Stimulated activated CD4-positive, alpha-beta T cell treated with anti-CD3 and anti-CD28 coated beads, Interleukin-4, amount 100 ng/mL, for 24 hours (primary cell): ENCODE data around the gene RNF212B.
"Not testable (repeated sequence)": the region's sequence is repeated elsewhere in the genome, so short reads cannot be mapped to it uniquely, and the experiment has no call there.

Experiments
- DNase-seq: peaks from one replicate; pipeline ENCODE4 v3.0.0-alpha.2; 2020

The RNF212B gene

DNA sequence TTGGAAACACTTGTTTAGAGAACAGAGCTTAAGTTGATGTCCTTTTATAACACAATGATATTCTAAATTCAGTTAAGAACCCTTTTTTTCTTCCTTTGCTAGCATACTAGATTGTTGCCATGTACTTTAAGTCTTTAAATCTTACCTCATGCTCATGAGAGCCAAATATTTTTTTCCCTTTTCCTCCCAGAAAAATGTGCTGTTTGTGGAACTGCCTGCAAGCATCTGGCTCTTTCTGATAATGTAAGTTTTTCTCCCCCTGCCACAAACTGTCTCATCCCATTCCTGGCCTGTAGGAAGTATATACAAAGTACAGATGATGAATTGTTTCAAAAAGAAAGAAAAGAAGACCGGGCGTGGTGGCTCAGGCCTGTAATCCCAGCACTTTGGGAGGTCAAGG, 5.3 kb downstream of the RNF212B start:
- DNase-seq: no peak

DNA sequence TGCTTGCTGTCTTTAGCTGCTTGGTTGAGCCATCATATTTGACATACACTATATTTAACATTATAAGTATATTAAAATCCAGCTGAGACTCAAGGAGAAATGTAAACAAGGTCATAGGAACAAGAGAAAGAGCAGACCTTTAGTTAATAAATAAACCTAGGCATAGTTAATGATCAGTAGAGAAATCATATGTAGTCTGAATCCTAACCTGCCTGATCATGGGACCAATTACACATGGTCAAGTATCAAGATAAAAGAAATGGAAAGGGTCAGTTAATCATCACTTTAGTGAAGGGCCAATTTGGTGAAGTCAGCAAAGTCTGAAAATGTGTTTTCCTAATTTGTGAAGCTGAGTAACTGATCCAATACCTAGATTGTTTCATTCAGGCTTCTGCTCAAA, 7.5 kb downstream of the RNF212B start:
- DNase-seq: no peak

DNA sequence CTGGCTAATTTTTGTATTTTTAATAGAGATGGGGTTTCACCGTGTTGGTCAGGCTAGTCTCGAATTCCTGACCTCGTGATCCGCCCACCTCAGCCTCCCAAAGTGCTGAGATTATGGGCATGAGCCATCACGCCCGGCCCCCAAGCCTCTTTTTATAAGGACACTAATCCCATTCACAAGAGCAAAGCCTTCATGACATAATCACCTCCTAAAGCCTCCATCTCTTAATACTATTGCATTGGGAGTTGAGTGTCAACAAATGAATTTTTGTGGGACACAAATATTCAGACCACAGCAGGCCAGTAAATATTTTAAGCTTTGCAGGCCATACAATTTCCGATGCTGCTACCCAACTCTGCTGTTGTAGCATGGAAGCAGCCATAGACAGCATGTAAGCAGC, 10.9 kb downstream of the RNF212B start:
- DNase-seq: no peak

DNA sequence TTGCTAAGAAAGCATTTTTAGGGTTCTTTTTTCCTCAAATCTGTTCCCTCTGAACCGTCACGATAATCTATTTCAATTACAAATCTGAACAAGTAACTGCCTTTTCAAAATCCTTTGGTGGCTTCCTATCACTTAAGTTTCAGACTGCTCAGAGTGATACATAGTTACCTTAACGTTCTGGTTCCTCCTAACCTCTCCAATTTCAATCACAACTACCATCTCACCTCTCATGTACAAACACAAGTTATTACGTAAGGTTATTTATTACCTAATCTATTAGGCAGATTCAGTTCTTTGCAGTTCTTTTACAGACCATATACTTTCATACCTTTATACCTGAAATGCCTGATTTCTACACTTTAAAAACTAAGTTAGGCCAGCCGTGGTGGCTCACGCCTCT, 12.1 kb downstream of the RNF212B start:
- DNase-seq: no peak

DNA sequence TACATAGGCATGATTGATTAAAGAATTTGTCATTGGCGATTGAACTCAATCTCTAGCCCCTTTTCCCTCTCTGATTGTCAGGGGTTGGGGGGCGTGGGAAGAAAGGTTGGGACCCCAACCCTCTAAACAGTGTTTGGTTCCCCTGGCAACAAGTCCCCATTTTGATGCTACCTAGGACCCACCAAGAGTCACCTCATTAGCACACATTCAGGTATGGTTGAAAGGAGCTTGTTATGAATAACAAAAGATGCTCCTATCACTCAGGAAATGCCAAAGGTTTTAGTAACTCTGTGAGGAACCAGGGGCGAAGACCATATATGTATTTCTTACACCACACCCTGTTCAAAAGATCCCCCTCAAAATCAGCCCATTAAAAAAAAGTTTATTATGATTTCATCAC, 14.3 kb downstream of the RNF212B start:
- no peak for DNase-seq

DNA sequence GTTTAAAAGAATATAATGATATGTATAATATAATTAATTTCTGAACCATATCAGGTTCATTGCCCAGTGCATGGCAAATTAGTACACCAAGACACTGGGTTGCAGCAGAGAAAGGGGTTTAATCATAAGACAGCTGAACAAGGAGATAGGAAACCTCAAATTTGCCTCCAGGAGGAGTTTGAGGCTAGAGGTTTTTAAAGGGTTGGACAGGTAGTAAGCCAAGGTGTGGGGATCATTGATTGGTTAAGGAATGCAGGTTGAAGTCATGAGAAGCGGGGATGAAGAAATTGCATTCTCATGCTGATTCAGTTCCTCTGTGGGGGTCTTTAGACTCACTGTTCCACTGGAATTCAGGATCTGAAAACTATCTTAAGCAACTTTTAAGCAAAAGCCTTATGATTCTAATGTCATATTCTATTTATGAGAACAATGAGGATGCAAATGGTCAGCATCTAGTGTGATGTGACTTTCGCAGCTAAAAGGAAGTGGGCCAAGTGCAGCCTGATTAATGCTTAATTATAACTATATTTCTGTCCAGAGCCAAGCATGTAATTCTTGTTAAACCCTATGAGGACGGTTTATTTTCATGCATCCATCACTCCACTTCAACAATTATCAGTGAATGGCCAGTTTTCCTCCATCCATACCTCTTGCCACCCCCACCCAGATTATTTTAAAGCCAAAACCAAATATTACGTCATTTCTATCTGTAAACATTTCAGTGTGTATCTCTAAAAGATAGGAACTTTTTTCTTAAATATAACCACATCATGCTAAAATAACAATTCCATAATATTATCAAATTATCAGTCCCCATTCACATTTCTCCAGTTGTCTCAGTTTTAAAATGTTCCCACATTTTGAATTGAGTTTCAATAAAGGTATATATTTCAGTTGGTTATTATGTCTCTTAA, 14.9 kb downstream of the RNF212B start:
- DNase-seq: no peak

DNA sequence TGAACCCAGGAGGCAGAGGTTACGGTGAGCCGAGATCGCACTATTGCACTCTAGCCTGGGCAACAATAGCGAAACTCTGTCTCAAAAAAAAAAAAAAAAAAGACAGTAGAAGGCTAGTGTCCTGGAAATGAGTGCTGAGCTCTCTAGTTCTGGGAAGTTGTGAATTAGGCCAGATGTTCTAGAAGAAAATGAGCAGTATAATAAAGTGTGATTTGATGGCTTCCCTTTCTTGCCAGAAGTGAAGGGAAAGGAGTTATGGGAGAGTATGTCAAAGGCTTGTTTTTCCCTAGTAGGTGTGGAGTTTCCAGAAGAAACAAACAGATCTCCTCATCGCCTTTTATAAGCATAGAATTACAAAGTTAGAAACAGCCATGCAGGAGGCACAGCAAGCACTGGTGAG, 20.5 kb downstream of the RNF212B start:
- DNase-seq: no peak

DNA sequence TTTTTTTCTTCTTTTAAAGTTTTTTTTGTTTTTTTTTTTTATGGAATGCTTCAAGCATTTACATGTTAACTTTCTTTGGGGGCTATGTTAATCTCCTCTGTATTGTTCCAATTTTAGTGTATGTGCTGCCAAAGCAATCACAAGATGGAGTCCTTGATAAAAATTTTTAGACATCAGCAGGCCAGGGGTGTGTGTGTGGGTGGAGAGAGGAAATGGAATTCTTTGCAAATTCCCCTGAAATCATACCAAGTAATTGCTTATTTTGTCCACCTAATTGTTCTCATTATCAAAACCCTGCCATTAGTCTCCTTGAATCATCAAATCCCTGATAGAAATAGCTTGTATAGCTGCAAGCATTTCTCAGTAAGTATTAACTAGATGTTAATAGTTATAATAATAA, 21.7 kb downstream of the RNF212B start:
- no peak for DNase-seq

DNA sequence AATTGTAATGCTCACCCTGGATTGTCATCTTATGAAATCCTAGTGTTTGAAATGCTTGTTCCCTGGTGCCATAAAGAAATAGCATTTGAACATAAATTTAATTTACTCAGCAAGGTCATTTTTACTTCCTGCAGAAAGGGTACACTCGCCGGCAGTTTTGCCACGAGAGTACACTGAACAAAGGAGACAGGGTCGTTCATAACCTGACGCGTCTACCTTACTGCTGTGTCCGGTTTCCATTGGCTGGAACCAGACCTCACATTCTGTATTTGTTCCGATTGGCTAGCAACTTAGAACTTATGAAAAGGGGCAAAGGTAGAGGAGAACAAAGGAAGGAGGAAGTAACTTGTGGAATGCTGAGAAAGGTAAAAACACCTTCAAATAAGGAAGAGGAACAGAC, 23.1 kb downstream of the RNF212B start:
- DNase-seq: not testable (repeated sequence)

DNA sequence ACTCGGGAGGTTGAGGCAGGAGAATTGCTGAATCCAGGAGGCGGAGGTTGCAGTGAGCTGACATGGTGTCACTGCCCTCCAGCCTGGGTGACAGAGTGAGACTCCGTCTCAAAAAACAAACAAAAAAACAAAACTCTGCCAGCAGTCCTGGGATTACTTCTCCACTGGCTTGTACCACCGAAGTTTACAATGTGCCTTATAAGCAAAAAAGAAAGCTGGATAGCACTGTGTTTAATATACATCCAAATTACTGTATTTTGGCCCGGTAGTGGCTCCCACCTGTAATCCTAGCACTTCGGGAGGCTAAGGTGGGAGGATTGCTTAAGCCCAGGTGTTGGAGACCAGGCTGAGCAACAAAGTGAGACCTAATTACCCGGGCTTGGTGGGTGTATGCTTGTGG, 31.5 kb downstream of the RNF212B start:
- DNase-seq: no peak

DNA sequence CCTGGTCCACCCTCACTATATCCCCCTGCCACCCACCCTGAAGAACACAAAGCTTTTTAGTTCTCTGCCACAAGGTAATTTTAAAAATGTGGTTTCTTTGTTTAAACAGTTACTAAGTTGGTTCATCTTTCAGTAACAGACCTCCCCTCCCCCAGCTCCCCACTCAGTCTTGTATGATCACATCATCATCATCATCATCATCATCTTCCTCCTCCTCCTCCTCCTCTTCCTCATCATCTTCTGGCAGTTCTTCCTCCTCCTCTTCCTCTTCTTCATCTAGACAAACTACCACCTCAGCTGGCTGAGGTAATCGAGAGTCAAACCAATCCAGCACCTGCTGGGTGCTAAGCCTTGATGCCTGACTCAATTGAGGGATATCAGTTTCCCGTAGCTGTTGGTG, 37.7 kb downstream of the RNF212B start:
- no peak for DNase-seq

DNA sequence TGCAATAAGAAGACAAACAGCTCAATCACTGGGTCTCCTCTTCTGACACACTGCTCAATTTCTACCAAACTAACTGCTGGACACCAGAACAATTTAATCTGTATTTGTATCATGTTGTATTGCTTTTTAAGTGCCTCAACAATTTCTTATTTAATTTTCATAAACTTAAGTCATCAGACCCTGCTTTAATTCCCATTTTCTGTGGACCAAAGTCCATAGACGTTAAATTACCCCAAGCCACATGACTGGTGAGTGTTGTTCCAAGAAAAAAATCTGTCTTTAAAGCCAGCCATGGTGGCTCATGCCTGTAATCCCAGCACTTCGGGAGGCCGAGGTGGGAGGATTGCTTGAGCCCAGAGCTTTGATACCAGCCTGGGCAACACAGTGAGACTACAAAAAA, 39.5 kb downstream of the RNF212B start:
- no peak for DNase-seq

DNA sequence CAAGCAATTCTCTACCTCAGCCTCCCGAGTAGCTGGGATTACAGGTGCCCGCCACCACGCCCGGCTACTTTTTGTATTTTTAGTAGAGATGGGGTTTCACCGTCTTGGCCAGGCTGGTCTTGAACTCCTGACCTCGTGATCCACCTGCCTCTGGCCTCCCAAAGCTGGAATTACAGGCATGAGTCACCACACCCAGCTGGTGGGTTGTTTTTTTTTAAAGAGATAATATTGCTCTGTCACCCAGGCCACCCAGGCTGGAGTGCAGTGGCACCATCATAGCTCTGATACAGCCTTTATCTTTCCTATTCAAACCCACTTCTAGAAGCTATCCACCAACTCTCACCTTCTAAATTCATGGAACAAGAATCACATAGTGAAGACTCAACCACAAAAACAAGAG, 40.2 kb downstream of the RNF212B start:
- not testable (repeated sequence) for DNase-seq

DNA sequence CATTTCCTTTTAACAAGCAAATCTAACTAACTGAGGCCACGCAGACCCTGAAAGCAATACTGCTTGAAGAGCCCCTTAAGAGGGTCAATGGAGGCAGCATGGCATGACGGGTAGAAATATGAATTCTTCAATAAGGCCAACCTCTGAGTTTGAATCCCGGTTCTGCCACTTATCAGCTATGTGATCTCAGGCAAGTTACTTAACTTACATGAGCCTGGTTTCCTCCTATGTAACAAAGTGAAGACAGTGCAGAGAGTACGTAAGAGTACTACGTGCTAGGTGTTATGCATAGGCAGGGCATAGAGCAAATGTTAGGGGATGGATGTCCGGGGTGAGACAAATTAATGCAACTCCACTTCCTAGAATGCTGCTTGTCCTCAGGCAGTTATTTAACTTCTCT, 43.5 kb downstream of the RNF212B start:
- DNase-seq: no peak

DNA sequence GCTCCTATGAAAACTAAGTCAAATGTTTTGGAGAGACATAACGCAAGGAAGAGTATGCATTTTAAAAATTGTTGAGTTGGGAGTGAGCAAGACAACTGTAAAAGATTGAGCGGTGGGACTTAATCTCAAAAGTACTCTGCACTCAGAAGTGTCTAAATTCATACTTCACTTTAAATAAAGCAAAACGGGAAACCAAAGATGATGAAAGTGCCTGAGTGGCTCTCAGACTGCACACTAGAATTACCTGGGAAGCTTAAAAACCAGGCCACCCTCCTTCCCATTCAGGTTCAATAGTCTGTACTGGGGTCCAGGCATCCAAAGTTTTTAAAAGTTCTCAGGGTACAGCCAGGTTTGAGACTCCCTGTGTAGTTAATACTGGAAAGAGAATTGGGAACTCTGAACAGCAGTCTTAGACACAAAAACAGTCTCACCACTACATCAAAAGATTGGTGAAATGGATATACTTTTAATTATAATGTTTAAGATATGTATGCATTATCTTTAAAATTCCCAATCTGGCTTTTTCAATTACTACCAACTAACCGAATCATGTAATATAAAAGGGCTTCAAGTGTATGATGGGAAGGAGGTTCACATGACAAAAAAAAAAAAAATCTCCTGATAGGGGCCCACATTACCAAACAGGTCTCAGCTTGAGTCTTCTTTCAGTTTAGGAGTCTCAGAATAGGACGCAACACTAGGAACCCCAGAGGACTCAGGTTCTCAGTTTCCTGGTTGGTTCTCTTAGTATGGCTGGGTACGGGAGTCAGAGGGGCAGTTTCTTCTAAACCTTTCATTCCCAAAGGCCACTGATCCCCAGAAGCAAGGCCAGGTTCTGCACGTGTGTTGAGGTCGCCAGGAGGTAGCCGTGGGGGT, 47.2 kb downstream of the RNF212B start:
- DNase-seq: no peak

DNA sequence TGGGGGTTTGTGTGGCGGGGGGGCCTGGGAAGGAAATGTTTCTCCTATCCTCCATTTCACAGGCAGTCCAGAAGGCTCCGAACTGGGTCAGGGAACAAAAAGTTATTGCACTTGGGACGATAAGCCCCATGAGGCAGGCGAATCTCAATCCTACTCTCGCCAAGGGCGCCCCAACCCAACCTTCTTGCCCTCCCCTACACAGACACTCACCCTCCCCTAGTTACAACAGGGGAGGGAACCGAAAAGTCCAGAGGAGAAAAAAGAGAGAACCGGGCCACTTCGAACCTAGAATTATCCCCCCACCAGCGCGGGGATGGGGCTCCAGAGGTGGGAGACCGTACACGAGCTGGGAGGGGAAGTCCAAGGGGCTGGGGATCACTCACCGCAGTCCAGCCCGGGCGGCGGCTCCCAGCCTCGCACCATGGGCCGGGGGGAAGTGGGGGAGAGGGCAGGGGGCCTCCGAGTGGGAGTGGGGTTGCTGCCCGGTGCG, 47.8 kb downstream of the RNF212B start:
- DNase-seq: no peak

DNA sequence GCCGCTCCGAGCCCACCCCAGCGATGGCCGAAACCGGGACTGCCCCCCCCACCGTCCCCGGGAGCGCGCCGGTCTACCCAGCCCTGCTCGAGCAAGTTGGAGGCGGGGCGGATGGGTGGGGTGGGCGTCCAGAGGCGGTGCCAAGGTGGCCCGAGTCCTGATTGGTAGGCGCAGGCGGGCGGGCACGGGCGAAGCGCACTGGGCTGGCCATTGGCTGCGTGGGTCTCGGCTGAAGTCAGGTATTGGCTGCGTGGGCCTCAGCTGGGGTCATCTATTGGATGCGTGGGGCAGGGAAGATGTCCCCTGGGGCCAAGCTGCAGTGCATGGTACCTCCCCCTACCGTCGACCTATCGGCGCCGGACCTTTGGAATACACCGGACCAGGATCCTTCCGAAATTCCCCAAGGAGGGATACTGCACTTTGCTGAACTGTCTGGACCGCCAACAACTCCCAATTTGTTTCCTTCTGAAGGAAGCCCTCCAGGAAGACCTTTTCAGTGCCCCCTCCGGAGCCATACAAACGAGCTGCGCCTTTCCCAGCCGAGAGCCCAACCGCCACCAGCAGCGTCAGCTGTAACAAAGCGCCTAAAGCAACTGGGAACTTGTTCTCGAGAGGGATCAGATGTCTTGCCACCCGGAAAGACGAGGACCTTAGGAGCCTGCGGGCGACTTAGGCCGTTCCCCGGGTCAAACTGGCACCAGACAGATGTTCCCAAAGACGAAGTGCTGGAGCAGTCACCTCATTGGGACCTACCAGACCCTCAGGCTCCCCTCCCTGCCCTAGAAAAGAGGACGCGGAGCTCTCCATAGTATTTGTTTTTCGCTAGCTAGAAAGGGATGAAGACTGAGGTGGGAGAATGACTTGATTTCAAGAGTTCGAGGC, 48.5 kb downstream of the RNF212B start, which contains the start of gene HOMEZ:
TSS of gene HOMEZ (minus strand) at position 113 of the 882 bp plus-strand sequence. CDS start 180 bp downstream, outside the sequence.
- DNase-seq: peak; percentile 99

DNA sequence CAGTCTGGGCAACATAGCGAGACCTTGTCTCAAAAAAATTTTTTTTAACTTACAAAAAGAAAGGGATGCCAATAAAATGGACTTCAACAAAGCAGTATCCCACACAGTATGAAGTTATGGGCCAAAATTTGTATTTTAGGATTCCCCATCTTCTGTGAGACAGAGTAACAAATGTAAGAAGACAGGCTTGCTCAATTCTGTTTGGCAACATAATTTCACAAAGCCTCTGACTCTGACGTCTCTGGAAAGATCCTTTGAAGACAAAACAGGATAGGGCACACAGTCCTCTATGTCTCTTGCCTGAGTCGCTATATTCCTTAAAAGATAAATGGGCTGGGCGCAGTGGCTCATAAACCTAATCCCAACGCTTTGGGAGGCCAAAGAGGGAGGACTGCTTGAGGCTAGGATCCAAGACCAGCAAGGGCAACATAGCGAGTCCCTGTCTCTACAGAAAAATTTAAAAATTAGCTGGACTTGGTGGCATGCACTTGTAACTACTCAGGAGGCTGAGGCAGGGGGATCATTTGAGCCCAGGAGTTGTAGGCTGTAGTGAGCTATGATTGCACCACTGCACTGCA, 49.3 kb downstream of the RNF212B start:
- DNase-seq: no peak

DNA sequence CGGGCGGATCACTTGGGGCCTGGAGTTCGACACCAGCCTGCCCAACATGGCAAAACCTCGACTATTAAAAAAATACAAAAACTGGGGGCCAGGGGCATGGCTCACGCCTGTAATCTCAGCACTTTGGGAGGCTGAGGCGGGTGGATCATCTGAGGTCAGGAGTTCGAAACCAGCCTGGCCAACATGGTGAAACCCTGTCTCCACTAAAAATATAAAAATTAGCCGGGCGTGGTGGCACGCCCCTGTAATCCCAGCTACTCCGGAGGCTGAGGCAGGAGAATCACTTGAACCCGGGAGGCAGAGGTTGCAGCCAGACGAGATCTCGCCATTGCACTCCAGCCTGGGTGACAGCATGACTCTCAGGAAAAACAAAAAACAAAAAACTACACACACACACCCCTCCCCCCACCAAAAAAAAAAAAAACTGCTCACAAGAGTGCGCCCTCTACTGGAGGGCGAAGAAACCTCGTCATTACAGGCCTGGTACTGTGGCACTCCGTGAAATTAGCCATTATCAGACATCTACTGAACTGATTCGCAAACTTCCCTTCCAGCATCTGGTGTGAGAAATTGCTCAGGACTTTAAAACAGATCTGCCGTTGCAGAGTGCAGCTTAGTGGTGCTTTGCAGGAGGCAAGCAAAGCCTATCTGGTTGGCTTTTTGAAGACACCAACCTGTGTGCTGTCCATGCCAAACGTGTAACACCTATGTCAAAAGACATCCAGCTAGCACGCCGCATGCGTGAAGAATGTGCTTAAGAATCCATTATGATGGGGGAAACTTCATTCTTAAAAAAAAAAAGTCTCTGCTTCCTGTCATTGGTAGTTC, 57.2 kb downstream of the RNF212B start:
- DNase-seq: peak; percentile 59

DNA sequence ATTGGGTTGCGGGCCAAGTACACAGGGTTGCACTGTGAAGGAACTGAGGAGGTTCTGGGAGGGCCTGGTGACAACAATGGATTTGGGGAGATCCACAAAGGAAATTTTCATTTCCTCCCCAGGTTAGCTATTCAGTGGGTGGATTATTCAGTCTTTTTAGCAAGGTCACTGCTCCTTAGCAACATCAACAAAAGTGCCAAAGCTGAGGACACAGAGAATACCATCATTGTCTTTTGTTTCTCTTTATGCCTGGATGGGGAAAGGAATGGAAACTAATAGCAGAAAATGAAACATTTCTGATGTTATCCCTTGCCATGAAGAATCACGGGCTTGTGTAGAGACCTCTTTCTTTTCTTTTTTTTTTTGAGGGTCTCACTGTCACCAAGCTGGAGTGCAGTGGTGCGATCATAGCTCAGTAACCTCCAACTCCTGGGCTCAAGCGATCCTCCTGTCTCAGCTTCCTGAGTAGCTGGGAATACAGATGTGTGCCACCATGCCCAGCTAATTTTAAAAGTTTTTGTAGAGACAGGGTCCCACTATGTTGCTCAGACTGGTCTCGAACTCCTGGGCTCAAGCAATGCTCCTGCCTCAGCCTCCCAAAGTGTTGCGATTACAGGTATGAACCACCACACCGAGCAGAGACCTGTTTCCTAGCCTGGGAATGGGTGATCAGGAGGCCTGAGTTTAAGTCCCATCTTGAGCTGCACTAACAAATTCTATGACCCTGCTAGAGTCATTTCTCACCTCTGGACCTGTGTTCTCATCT, 58.5 kb downstream of the RNF212B start:
- DNase-seq: no peak

DNA sequence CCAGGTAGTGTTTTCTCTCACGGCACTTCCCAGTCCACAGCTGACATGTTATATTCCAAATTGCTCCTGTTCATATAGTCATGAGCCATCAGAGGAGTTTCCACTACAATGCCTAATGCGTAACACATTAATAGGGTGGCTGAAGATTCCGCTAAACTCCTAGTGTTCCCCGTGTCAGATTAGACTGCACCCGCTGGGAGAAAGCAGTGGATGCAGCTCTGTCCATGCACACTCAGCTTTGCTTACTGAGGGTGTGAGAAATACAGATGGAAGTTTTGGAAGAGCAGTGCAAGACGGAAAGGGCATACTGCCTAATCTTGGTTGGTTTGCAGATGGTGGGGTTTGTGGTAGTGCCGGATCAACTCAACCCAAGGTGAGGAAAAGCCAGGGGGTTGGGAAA, 59.4 kb downstream of the RNF212B start:
- DNase-seq: no peak
